Subcutaneous adipose tissue (tissue), 4 donors: ENCODE measurements around the gene ELFN1. TPM values are rescaled to one million over a fixed set of nuclear protein-coding genes. Genes with fewer than 3 reads are reported as not detected.

ENCODE experiments used
- CTCF ChIP-seq: fragments of 450-650 bp; IDR thresholded peaks from one replicate; pipeline ENCODE4 v1.5.1; 2016; ENCODE audit warnings: low read depth, mild to moderate bottlenecking, control low read depth, antibody characterized with exemption, moderate library complexity
- total RNA-seq, 4 donors: library from RNA; depleted of rRNA; stranded (reverse); fragments of >200 nt; gene quantifications; one replicate each; pipeline ENCODE4 v1.1.0, GENCODE V29; 2016

Gene ELFN1
- total RNA-seq, 4 donors from 2014 or later = 0.51 to 3.6 (median 0.85) TPM

DNA sequence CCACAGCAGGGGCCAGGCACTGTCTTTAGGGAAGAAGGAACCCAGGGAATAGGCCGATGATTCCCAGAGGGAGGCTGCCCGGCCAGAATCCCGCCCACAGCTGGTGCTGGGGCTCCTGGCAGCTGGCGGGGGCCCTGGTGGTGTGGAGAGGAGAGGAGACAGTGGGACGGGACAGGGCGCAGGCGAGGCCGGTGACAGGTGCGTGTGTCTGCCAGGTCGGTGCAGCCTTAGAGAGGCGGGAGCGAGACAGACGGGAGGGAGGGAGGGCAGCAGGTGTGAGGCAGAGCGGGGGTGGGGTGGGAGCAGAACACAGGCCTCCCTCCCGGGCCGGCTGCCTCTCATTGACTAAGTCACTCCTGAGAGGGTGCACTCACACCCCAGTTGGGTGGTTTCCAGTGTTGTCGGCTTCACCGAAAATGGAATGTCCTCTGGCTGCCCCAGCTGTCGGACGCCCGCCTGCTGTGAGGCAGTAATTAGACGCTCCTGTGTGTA lies 55.2 kb downstream of the ELFN1 start:
- no peak for TF ChIP-seq CTCF

- TF ChIP-seq CTCF = no peak
Observed at GRCh38 chr7:1725766-1726630, 55.9 kb downstream of the ELFN1 start.

GRCh38 chr7:1727079-1727478 lies 57.0 kb downstream of the ELFN1 start:
- no peak for TF ChIP-seq CTCF

GRCh38 chr7:1727812-1728570 lies 57.9 kb downstream of the ELFN1 start:
- TF ChIP-seq CTCF = no peak

GRCh38 chr7:1729183-1729582 lies 59.1 kb downstream of the ELFN1 start:
- no peak for TF ChIP-seq CTCF

DNA sequence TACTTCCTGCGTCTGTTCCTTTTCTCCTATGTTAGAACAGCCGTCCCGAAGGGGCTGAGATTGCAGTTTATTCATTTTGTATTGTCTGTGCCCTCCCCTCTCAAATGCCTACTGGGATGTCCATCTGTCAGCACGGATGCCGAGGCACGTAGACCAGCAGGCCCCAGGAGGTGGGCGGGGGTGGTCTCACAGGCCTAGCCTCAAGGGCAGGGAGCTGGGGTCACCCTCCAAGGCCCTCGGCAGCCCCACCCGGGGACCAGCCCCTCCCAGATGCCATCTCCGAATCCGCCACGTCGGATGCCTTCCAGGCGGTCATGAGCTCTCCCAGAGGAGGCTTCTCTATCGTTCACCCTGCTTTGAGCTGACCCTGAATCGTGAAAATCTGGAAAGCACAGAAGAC lies 59.7 kb downstream of the ELFN1 start:
- no peak for TF ChIP-seq CTCF

DNA sequence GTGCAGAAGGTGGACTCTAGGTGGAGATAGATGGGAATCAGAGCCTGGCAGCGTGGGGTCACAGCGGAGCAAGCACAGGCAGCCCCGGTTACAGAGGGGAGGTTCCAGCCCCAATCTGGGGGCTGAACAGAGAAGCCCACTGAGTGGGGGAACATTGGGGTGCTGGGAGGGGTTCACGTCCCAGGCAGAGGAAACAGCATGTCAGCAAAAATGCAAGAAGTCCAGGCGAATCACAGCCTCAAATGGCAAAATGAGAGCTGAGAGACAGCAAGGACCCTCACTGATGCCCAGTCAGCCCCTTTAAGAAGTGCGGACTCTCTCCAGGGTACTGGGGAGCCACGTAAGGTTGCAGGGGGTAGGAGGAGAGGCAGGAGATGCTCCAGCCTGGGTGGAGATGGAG lies 62.0 kb downstream of the ELFN1 start:
- TF ChIP-seq CTCF = no peak
